ENCODE results near the gene MACO1.

DNA sequence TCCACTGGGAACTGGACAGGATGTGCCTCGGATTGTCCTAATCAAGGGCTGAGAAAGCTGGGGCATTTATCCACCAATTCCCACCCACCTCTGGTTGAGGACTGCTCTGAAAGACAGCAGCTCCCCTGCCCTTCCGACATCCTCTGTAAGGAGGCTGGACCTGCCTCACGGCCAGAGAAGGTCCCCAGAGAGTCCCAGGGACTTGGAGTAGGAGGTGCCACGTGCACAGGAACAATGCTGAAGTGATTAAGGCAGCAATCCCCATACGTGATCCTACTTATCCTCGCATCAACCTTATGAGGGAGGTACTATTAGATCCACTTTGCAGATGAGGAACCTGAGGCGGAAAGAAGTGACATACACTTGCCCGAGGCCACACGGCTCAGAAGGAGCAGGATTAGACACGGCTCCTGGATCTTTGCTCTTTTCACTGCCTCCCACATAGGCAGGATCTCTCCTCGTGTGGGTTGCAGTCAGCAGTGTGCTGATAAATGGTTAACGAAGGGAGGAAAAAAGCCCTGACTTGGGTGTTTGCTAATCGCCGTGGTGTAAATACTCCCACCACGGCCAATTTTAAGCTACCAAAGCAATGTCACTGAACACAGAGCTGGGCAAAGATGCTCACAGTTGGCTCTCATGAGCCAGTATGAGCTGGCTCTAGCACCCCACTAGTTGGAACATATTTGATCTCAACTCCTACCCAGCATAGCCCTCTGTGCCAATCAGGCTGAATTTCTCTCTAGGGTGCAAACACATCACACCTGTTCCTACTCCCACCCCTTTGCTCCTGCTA, 94.1 kb downstream of the MACO1 start:
- TF ChIP-seq NPAS2 (CRISPR knock-in tag; IDR thresholded peaks at IDR 0.05; ENCODE audit: borderline replicate concordance) (no peak), CEBPB (IDR thresholded peaks at IDR 0.05) (no peak), KDM1A (IDR thresholded peaks at IDR 0.05; ENCODE audit: low read depth) (no peak), FOXS1 (CRISPR knock-in tag; IDR thresholded peaks at IDR 0.05) (no peak), RFX5 (IDR thresholded peaks at IDR 0.05) (no peak)
- TF ChIP-seq, protein P1, sequence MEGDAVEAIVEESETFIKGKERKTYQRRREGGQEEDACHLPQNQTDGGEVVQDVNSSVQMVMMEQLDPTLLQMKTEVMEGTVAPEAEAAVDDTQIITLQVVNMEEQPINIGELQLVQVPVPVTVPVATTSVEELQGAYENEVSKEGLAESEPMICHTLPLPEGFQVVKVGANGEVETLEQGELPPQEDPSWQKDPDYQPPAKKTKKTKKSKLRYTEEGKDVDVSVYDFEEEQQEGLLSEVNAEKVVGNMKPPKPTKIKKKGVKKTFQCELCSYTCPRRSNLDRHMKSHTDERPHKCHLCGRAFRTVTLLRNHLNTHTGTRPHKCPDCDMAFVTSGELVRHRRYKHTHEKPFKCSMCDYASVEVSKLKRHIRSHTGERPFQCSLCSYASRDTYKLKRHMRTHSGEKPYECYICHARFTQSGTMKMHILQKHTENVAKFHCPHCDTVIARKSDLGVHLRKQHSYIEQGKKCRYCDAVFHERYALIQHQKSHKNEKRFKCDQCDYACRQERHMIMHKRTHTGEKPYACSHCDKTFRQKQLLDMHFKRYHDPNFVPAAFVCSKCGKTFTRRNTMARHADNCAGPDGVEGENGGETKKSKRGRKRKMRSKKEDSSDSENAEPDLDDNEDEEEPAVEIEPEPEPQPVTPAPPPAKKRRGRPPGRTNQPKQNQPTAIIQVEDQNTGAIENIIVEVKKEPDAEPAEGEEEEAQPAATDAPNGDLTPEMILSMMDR (IDR thresholded peaks at IDR 0.05), result no peak
- TF ChIP-seq, protein P2, sequence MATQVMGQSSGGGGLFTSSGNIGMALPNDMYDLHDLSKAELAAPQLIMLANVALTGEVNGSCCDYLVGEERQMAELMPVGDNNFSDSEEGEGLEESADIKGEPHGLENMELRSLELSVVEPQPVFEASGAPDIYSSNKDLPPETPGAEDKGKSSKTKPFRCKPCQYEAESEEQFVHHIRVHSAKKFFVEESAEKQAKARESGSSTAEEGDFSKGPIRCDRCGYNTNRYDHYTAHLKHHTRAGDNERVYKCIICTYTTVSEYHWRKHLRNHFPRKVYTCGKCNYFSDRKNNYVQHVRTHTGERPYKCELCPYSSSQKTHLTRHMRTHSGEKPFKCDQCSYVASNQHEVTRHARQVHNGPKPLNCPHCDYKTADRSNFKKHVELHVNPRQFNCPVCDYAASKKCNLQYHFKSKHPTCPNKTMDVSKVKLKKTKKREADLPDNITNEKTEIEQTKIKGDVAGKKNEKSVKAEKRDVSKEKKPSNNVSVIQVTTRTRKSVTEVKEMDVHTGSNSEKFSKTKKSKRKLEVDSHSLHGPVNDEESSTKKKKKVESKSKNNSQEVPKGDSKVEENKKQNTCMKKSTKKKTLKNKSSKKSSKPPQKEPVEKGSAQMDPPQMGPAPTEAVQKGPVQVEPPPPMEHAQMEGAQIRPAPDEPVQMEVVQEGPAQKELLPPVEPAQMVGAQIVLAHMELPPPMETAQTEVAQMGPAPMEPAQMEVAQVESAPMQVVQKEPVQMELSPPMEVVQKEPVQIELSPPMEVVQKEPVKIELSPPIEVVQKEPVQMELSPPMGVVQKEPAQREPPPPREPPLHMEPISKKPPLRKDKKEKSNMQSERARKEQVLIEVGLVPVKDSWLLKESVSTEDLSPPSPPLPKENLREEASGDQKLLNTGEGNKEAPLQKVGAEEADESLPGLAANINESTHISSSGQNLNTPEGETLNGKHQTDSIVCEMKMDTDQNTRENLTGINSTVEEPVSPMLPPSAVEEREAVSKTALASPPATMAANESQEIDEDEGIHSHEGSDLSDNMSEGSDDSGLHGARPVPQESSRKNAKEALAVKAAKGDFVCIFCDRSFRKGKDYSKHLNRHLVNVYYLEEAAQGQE (IDR thresholded peaks at IDR 0.05), result no peak
- TF ChIP-seq, protein P3, sequence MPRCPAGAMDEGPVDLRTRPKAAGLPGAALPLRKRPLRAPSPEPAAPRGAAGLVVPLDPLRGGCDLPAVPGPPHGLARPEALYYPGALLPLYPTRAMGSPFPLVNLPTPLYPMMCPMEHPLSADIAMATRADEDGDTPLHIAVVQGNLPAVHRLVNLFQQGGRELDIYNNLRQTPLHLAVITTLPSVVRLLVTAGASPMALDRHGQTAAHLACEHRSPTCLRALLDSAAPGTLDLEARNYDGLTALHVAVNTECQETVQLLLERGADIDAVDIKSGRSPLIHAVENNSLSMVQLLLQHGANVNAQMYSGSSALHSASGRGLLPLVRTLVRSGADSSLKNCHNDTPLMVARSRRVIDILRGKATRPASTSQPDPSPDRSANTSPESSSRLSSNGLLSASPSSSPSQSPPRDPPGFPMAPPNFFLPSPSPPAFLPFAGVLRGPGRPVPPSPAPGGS (IDR thresholded peaks at IDR 0.05), result no peak

All from A549 (cell line).